GM18867 (cell line): ENCODE data around the gene SUSD2.
"Not testable (repeated sequence)": the region's sequence is repeated elsewhere in the genome, so short reads cannot be mapped to it uniquely, and the experiment has no call there.

Experiments used
- ATAC-seq: cut with Tn5 transposase; IDR thresholded peaks from one replicate; pipeline ENCODE4 v1.9.1; 2021; ENCODE audit warnings: mild to moderate bottlenecking, moderate library complexity; ENCODE audit not compliant: unreplicated experiment

Gene SUSD2, protein sequence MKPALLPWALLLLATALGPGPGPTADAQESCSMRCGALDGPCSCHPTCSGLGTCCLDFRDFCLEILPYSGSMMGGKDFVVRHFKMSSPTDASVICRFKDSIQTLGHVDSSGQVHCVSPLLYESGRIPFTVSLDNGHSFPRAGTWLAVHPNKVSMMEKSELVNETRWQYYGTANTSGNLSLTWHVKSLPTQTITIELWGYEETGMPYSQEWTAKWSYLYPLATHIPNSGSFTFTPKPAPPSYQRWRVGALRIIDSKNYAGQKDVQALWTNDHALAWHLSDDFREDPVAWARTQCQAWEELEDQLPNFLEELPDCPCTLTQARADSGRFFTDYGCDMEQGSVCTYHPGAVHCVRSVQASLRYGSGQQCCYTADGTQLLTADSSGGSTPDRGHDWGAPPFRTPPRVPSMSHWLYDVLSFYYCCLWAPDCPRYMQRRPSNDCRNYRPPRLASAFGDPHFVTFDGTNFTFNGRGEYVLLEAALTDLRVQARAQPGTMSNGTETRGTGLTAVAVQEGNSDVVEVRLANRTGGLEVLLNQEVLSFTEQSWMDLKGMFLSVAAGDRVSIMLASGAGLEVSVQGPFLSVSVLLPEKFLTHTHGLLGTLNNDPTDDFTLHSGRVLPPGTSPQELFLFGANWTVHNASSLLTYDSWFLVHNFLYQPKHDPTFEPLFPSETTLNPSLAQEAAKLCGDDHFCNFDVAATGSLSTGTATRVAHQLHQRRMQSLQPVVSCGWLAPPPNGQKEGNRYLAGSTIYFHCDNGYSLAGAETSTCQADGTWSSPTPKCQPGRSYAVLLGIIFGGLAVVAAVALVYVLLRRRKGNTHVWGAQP

GRCh38 chr22:24181088-24181995, at the start of gene SUSD2:
SUSD2 (plus strand) TSS chr22:24181487; CDS start chr22:24181520, 33 bp downstream.
- ATAC-seq: no peak

DNA sequence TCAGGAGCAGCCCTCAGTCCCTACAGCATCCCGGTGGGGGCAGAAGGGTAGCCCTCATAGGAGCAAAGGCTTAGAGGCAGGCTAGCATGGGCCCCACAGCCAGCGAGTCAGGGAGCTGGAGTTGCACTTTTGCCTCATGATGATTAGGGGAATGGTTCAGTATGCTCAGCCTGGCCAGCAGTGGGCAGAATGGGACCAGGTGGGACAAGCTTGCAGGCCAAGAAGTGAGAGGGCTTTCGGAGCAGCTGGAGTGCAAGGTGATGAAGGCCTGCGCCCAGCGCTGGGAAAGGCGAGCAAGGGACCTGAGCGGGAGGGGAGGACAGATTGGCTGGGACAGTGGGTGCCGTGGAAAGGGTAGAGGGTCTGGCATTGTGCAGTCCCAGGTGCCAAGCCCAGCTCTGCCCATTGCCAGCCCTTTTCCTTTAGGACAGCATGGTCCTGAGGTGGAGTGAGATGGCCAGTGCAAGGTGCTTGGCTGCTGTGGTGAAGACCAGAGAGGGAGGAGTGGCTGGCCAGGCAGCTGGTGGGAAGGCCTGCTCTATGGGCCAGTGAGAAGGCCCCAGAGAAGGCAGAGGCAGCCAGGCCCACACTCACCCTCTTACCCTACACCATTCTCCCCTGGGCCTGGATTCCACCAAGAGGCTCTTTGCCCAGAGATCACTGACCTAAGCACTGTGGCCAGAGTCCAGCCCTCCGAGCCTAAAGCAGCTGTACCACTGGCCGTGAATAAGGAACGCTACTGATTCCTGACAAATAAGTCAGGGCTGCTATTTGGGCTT, 47.9 kb upstream of the SUSD2 start:
- ATAC-seq: no peak

GRCh38 chr22:24134090-24134846, 47.0 kb upstream of the SUSD2 start:
- ATAC-seq: no peak

DNA sequence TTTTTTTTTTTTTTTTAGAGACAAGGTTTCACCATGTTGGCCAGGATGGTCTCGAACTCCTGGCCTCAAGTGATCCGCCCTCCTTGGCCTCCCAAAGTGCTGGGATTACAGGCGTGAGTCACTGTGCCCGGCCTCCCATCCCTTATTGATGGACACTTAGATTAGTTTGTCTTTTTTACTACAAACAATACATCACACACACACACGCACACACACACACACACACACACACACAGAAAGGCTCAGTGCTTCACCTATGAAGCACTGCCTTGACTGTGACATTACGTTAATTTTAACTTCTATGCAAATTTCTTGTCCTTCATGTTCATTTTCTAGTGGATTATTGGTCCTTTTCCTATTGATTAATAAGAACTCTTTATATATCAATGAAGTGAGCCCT, 44.8 kb upstream of the SUSD2 start:
- not testable (repeated sequence) for ATAC-seq

DNA sequence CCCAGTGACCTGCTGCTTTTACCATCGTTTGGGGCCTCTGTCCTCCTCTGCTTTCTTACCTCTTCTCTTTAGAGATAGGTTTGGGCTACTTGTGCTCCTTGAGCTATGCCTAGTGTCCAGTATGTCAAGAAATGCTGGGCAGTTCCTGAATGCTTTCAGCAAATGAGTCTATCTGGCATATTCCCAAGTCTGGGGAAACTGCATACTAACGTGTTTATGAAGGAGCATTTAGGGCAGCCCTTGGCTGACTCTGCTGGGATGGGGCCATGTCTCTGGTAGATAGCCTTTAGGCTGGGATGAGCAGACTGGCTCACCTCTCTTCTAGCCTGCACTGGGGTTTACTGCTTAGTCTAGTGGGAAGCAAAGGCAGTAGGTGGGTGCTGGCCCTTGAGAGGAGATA, 43.7 kb upstream of the SUSD2 start:
- no peak for ATAC-seq

DNA sequence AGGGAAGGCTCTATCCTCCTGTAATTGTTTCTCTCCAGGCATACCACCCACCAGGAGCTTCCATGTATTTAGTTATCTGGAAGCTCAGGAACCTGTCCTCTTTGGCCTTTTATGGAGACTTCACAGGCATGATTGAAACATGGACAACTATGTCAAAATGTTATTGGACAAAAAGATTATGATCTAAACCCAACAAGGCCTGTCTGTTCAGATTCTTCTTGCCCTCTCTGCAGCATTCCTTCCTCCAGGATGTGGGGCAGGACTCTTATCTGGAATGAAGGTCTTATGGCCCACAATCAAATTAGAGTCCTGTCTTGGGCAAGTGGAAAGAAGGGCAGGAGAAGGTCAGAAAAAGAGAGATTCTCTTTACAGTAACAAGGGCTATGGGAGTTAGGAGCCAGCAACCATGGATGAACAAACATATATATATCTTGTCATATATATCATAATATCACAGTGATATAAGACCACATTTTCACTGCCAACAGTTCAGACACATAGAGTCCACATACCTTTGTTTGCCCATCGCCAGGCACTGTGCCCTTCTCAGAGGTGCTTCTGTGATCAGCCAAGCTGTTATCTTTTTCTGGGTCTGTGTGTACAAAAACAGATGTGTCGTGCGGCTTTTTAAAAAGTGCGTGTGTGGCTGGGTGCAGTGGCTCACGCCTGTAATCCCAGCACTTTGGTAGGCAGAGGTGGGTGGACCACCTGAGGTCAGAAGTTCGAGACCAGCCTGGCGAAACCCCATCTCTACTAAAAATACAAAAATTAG, 42.5 kb upstream of the SUSD2 start:
- ATAC-seq: no peak

DNA sequence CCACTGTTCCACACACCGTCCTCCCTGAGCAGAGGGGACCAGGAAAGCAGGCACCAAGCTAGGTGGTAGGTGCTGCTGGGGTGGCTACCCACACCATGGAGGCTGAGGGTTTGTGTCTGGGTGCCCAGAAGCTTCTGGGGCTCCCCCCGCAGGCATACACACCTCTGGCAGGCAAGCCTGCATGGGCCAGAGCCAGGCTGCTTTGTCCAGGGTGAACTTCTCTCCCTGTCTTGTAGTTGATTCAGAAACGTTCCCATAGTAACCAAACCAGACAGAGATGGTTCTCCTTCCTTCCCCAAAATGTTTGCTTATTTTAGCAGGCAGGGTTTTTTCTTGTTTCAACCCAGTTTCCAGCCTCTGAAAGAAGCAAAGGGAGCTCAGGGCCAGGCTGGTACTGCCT, 40.9 kb upstream of the SUSD2 start:
- ATAC-seq: no peak

DNA sequence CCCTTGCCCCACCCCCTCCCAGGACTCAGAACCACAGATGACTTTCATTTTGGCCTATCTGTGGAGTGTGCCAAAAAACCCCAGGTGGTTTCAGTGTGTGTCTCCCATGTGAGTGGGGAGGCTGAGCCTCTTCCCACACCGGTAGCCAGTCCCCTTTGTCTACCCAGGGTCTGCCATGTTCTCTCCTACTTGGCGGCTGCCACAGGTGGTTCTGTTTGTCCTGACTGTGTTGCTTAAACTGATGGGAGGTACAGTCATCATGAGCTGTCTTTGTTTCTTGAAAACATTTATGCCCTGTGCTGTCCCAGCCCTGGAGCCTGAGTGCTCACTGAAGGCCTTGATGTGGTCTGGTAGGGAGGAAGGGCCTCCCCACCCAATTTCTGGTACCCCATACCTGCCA, 39.7 kb upstream of the SUSD2 start:
- ATAC-seq: no peak

DNA sequence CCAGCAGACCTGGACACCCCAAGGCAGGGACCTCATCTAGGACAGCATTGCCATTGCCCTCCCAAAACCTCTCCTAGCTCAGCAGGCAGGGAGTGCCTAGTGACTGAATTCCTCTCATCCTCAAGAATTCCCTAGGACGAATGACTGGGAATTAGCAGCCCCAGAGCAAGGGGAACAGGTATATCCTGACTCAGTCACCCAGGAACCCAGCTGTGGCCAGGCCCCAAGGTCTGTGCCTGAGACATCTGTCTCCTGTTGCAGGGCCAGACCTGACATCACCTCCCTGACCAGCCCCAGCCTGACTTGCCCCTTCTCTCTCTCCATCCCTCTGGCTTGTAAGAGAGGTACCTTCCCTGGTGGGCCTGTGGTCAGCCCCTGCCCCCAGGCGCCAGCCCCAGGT, 39.0 kb upstream of the SUSD2 start:
- no peak for ATAC-seq

DNA sequence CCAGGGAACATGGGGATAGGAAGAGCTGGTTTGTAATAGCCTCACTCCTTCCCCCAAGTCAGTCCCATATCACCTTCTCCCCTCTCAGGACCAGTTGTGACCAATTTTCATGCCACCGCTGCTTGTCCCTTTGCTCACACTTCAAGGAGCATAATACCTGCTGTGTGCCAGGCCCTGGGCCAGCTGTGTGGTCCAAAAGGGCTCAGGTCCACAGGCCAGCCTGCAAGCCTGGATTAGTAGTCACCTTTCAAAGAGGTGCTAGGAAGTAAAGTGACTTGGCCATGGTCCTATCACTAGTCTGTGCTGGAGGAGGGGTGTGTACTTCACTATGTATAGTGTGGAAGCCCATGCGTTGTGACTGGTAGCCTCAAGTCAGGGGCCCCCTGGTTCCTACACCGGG, 38.5 kb upstream of the SUSD2 start:
- no peak for ATAC-seq

GRCh38 chr22:24144056-24144777, 37.1 kb upstream of the SUSD2 start:
- ATAC-seq: no peak

DNA sequence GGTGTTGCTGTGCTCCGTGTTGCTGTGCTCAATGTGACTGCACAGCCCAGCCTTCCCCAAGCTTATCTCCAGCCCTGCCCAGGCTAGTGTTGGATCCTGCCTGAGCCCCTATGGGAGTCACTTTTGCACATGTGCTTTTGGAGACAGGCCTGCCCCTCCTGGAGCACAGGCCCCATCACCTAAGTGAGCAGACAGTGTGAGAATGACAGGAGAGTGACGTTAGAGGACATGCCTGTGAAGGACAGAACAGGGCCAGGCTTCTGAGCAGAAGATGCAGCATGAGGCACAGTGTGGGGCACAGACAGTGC, 36.6 kb upstream of the SUSD2 start:
- ATAC-seq: no peak

- ATAC-seq: no peak
Measured at GRCh38 chr22:24145446-24146193, 35.7 kb upstream of the SUSD2 start.

GRCh38 chr22:24146194-24146616, 35.1 kb upstream of the SUSD2 start:
- no peak for ATAC-seq

DNA sequence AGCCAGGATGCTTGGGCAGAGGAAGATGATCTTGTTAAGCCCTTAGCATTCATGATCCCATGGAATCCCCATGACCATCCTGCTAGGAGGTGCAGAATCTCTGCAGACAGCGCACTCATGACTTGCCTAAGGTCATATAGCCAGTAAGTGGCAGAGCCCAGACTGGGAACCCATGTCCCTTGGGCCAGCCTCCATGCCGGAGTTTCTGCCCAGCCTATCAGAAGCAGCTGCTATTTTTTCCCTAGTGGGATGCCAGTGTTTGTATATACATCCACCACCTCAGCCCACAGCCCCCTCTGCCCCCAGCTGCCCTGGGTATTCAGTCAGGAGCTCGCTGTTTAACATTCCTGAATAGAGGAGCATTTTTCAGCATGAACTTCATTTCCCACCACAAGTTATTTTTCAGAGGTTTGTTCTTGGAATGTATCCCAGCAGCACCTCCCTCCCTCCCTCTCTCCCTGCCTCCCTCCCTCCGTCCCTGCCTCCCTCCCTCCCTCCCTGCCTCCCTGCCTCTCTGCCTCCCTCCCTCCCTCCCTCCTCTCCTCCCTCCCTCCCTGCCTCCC, 34.4 kb upstream of the SUSD2 start:
- no peak for ATAC-seq

- ATAC-seq: no peak
Measured at GRCh38 chr22:24147666-24148065, 33.6 kb upstream of the SUSD2 start.
